Fibroblast of villous mesenchyme (primary cell): ENCODE data around the gene GRIK3. TPM values are rescaled to one million over a fixed set of nuclear protein-coding genes. Genes with fewer than 3 reads are reported as not detected.

Experiments used
- DNase-seq: peaks from one replicate; pipeline ENCODE4 v3.0.0-alpha.2; 2010; ENCODE audit warnings: low read depth
- H3K4me3 ChIP-seq: 2 replicates; pipeline ENCODE4 v1.5.1; 2011; ENCODE audit warnings: low read depth, mild to moderate bottlenecking, low read length
- CTCF ChIP-seq: IDR thresholded peaks from 2 replicates; pipeline ENCODE4 v1.5.1; 2012; ENCODE audit warnings: low read depth, mild to moderate bottlenecking, low read length; ENCODE audit not compliant: insufficient read depth
- total RNA-seq: library from RNA; depleted of rRNA; stranded (reverse); fragments of >200 nt; gene quantifications from 2 replicates; pipeline ENCODE4 v1.2.3, GENCODE V29; 2012

Gene GRIK3
- total RNA-seq, 1 donor = not detected

GRCh38 chr1:37006132-37006868 is 28.0 kb downstream of the GRIK3 start:
- no peak for DNase-seq
- H3K4me3 ChIP-seq = no peak overlapping the region
- no peak for TF ChIP-seq CTCF

- DNase-seq = no peak
- H3K4me3 ChIP-seq = no peak overlapping the region
- no peak for TF ChIP-seq CTCF
These were observed 31.4 kb downstream of the GRIK3 start for GRCh38 chr1:37002898-37003297.

GRCh38 chr1:37001703-37002102 is 32.6 kb downstream of the GRIK3 start:
- TF ChIP-seq CTCF = no peak
- no peak overlapping the region for H3K4me3 ChIP-seq
- DNase-seq = no peak

GRCh38 chr1:36996106-36996505 is 38.2 kb downstream of the GRIK3 start:
- no peak for TF ChIP-seq CTCF
- no peak overlapping the region for H3K4me3 ChIP-seq
- no peak for DNase-seq

GRCh38 chr1:36994868-36995267 is 39.4 kb downstream of the GRIK3 start:
- no peak for TF ChIP-seq CTCF
- no peak for DNase-seq
- H3K4me3 ChIP-seq = no peak overlapping the region

GRCh38 chr1:36994294-36994693 is 40.0 kb downstream of the GRIK3 start:
- no peak overlapping the region for H3K4me3 ChIP-seq
- no peak for TF ChIP-seq CTCF
- no peak for DNase-seq

GRCh38 chr1:36992139-36992943 is 42.0 kb downstream of the GRIK3 start:
- no peak for TF ChIP-seq CTCF
- DNase-seq = no peak
- no peak overlapping the region for H3K4me3 ChIP-seq
